ENCODE data around the gene MARCHF3. TPM values are rescaled to one million over a fixed set of nuclear protein-coding genes. Genes with fewer than 3 reads are reported as not detected.
A peak's percentile ranks its signal among the peaks of the same experiment; 100 is the strongest.

MARCHF3 gene
- total RNA-seq, 4 donors from 2014 or later, result 6.2 to 11.9 (median 8.1) TPM

DNA sequence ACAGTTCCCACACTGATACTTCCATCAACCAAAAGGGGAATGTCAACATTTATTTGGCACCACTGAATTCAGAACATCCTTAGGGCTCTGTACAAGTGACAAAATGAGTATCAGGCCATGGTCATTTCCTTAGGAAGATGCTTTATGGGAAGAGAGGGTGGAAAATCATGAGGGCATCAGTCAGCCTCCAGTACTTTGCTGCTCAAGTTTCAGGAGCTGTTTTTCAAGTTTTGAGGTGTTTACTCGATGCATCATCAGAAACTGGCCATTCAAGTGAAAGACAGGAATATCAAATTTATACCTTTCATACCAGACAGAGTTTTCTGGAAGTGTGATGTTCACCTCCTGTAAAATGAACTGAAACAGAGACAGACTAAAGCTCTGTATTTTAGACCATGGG is 21.2 kb upstream of the MARCHF3 start:
- intact Hi-C loops (cut with DNase I; ENCODE audit: low total_unique reads), result no loop called here
- Histone ChIP-seq H3K27me3 (no peaks in the 10 kb centered on the region), H3K36me3 (no peaks in the 10 kb centered on the region), H3K9me3 (no peaks in the 10 kb centered on the region), H3K4me3 (no peak overlapping the region), H3K27ac (no peak overlapping the region), H3K4me1 (no peaks in the 10 kb centered on the region)
- no peak for TF ChIP-seq POLR2A (IDR thresholded peaks at IDR 0.05)
- TF ChIP-seq, protein P1, sequence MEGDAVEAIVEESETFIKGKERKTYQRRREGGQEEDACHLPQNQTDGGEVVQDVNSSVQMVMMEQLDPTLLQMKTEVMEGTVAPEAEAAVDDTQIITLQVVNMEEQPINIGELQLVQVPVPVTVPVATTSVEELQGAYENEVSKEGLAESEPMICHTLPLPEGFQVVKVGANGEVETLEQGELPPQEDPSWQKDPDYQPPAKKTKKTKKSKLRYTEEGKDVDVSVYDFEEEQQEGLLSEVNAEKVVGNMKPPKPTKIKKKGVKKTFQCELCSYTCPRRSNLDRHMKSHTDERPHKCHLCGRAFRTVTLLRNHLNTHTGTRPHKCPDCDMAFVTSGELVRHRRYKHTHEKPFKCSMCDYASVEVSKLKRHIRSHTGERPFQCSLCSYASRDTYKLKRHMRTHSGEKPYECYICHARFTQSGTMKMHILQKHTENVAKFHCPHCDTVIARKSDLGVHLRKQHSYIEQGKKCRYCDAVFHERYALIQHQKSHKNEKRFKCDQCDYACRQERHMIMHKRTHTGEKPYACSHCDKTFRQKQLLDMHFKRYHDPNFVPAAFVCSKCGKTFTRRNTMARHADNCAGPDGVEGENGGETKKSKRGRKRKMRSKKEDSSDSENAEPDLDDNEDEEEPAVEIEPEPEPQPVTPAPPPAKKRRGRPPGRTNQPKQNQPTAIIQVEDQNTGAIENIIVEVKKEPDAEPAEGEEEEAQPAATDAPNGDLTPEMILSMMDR (IDR thresholded peaks at IDR 0.05), result no peak
- DNase-seq, result no peak

DNA sequence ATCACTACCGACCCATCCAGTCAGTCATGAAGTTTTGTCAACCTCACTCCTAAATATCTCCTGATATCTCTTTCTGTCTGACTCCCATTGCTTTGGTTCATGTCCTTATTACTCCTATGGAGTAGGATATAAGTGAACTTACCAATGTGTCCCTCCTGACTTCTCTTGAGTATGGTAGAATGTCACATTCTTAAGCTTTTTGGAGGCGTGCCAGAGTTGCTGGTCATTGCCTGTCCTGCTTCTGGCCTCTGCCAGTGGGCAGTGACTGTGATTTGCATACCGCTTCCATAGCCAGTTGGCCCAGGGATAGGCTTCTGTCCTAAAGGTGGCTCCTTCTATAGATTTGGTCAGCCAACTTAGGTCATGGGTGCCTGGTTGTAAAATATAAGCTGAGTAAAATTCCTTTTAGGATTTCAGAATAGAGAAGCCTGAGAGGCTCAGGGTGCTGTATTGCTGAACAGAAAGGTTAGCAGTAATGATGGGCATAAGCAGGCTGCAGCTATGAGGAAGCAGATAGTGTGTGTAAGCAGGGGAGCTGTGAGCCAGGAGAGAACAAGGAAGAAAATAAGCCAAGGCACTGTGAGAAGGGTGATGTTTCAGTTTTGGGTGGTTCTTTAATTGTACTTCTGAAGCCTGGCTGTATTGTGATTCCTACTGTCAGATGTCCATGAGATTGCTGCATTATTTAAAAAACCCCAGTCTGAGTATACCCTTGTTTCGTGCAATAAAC is 16.1 kb upstream of the MARCHF3 start:
- Histone ChIP-seq H3K27me3 (no peaks in the 10 kb centered on the region), H3K36me3 (no peaks in the 10 kb centered on the region), H3K4me3 (no peak overlapping the region), H3K27ac (no peak overlapping the region), H3K4me1 (peaks cover 0 to 1% of the 10 kb centered on the region in 2 donors), H3K9me3 (no peaks in the 10 kb centered on the region)
- no peak for DNase-seq
- TF ChIP-seq, protein P1 (IDR thresholded peaks at IDR 0.05), result no peak
- TF ChIP-seq POLR2A (IDR thresholded peaks at IDR 0.05), result no peak
- intact Hi-C loops (cut with DNase I; ENCODE audit: low total_unique reads), result loop anchor here (10.0 kb wide), 1 partner anchor 1028 kb away; no protein-coding TSS in a partner anchor

DNA sequence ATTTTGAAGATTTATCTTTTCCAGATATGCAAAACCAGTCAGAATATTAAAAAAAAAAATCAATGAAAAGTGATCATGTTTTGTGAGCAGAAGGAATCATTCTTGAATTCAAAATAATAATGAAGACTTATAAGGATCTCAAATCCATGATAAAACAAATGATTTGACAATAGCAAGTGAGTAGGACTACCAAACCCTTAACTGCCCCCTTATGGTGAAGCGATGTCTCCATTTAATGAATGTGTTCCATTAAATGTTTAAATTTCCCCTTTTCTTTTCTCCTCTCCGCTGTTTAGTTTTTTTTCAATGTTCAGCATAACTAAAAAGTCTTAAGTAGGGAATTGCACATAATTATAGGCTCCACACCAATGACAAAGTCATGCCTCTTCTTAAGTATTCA is 12.2 kb upstream of the MARCHF3 start:
- intact Hi-C loops (cut with DNase I; ENCODE audit: low total_unique reads), result loop anchor here (10.0 kb wide), 1 partner anchor 1032 kb away; no protein-coding TSS in a partner anchor

DNA sequence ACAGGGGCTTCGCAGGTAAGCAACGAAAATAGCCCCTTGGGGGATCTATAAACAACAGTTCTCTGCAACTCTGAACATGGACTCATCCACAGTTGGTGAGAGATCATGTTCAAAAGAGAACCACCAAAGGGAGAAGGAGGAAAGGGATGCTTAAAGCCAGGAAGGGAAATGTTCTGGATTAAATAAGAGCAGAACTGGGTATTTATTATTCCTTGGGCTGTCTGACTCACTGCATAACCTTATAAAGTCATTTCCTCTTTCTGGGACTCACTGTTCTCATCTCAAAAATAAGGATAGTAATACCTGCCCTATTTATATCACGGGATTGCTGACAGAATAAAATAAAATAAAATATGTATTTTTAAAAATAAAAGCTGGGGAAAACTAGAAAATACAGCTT is 11.2 kb upstream of the MARCHF3 start:
- Histone ChIP-seq H3K27me3 (no peaks in the 10 kb centered on the region), H3K4me1 (peaks cover 0 to 5% of the 10 kb centered on the region in 2 donors), H3K27ac (peak overlapping the region; percentile 67 to 70), H3K36me3 (no peaks in the 10 kb centered on the region), H3K4me3 (no peak overlapping the region), H3K9me3 (no peaks in the 10 kb centered on the region)
- no peak for DNase-seq
- no peak for TF ChIP-seq POLR2A (IDR thresholded peaks at IDR 0.05)
- TF ChIP-seq, protein P1 (IDR thresholded peaks at IDR 0.05), result no peak
- intact Hi-C loops (cut with DNase I; ENCODE audit: low total_unique reads), result loop anchor here (10.0 kb wide), 1 partner anchor 1033 kb away; no protein-coding TSS in a partner anchor

More for the DNA sequence above, 12.2 kb upstream of the MARCHF3 start:
- H3K27ac ChIP-seq, result peak overlapping the region in 1 of 2 donors; percentile 67
- no peak for TF ChIP-seq POLR2A (IDR thresholded peaks at IDR 0.05)
- TF ChIP-seq, protein P1 (IDR thresholded peaks at IDR 0.05), result peak in 1 of 4 experiments; percentile 16
- no peak for DNase-seq
- no peaks in the 10 kb centered on the region for H3K9me3 ChIP-seq
- H3K4me3 ChIP-seq, result no peak overlapping the region
- peaks cover 0 to 5% of the 10 kb centered on the region in 2 donors for H3K4me1 ChIP-seq
- no peaks in the 10 kb centered on the region for H3K27me3 ChIP-seq
- no peaks in the 10 kb centered on the region for H3K36me3 ChIP-seq

DNA sequence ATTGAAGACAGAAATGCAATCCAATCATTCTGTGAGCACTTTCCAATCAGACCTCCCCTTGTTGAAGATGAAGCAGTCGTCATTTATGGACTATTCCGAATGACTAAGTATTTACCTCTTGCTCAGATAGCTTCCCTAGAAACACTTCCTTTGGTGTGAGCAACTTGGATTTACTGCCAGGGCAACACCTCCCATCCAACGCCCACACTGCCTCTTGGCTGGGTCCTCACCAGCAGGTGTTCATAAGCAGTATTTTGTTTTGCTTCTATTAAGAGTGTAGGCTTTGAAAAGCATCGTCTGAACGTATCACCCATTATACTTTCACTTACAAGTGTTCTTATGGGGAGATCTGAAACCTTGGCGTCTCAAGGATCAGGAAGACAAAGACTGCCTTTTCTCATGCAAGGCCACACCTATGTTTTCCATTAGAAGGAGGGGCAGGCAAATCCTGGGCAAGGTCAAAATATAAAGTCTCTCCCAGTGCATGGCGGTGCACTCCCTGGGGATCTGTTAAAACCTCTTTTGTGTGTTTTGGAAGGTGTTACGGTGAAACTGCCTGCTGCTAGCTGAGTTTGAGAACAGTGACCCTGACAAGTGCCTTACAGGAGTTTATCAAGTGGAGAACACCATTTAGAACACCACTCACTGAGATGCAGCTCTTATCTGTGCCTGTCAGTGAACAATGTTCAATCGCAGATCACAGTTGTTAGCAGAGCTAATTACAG is 10.6 kb upstream of the MARCHF3 start:
- Histone ChIP-seq H3K4me3 (no peak overlapping the region), H3K4me1 (peaks cover 0 to 5% of the 10 kb centered on the region in 2 donors), H3K27ac (peak overlapping the region; percentile 67 to 70), H3K27me3 (no peaks in the 10 kb centered on the region), H3K36me3 (no peaks in the 10 kb centered on the region), H3K9me3 (no peaks in the 10 kb centered on the region)
- peak; percentile 36 to 40 for DNase-seq
- no peak for TF ChIP-seq POLR2A (IDR thresholded peaks at IDR 0.05)
- TF ChIP-seq, protein P1 (IDR thresholded peaks at IDR 0.05), result no peak
- intact Hi-C loops (cut with DNase I; ENCODE audit: low total_unique reads), result loop anchor here (10.0 kb wide), 1 partner anchor 1034 kb away; no protein-coding TSS in a partner anchor
